ENCODE measurements around the gene HS3ST4.
A peak's percentile ranks its signal among the peaks of the same experiment; 100 is the strongest.

The HS3ST4 gene

DNA sequence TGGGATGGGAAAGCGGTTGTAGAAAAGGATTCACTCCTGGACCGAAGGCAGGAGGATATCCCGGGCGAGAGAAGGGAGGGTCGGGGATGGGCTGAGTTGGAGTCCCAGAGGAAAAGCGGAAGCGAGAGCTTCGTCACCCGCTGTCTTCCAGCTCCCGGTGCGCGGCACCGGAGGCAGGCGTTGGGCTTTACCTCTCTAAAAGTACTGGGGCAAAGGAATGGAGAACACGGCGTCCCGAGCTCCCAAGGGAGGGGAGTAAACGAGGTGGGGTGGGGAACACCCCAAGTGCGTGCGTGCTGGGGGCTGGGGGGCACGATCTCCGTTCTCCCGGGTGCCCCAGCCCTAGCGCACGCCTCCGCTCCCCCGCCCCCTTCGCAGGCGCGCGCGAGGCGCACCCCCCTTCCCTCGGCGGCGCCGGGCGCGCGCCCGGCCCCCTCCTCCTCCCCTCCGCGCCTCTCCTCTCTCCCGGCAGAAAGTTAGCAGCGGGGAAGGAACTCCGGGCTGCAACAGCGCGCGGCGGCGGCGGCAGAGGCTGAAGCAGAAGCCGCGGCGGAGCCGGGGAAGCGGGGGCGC, at the start of gene HS3ST4:
Gene HS3ST4, plus strand, starts transcription at position 441 of the 573 bp plus-strand sequence.
- no peak for DNase-seq (ENCODE audit: low spot score)

GRCh38 chr16:25643633-25644032, 48.1 kb upstream of the HS3ST4 start:
- DNase-seq (ENCODE audit: low spot score): no peak

DNA sequence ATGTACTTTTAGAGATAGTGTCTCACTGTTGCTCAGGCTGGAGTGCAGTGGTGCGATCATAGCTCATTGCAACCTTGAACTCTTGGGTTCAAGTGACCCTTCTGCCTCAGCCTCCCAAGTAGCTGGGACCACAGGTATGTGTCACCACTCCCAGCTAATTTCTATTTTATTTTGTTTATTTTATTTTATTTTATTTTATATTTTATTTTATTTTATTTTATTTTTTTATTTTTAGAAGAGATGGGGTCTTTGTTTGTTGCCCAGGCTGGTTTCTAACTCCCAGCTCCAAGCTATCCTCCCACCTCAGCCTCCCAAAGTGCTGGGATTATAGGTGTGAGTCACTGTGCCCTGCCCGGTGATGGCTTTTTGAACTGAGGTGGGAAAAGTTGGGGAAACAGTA, 35.1 kb upstream of the HS3ST4 start:
- DNase-seq (ENCODE audit: low spot score): no peak

GRCh38 chr16:25676820-25677219, 14.9 kb upstream of the HS3ST4 start:
- no peak for DNase-seq (ENCODE audit: low spot score)

DNA sequence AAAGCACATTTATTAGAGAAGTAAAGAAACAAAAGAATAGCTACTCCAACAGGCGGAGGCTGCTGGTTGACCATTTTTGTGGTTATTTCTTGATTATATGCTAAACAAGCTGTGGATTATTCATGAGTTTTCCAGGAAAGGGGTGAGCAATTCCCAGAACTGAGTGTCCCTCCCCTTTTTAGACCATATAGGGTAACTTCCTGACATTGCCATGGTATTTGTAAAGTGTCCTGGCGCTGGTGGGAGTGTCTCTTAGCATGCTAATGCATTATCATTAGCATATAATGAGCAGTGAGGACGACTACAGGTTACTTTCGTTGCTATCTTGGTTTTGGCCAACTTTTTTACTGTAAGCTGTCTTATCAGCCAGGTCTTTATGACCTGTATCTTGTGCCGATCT, 12.2 kb upstream of the HS3ST4 start:
- DNase-seq (ENCODE audit: low spot score): no peak

- no peak for DNase-seq (ENCODE audit: low spot score)
Measured at GRCh38 chr16:25689137-25689836, 2.5 kb upstream of the HS3ST4 start.

- no peak for DNase-seq (ENCODE audit: low spot score)
Measured at GRCh38 chr16:25690552-25691143, 1.1 kb upstream of the HS3ST4 start.

DNA sequence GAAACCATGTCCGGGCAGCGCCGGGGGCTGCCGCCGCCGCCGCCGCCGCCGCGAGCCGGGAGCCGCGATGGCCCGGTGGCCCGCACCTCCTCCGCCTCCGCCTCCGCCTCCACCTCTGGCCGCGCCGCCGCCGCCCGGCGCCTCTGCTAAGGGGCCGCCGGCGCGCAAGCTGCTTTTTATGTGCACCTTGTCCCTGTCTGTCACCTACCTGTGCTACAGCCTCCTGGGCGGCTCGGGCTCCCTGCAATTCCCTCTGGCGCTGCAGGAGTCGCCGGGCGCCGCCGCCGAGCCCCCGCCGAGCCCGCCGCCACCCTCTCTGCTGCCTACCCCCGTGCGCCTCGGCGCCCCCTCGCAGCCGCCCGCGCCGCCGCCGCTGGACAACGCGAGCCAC, 587 bp downstream of the HS3ST4 start:
- no peak for DNase-seq (ENCODE audit: low spot score)

DNA sequence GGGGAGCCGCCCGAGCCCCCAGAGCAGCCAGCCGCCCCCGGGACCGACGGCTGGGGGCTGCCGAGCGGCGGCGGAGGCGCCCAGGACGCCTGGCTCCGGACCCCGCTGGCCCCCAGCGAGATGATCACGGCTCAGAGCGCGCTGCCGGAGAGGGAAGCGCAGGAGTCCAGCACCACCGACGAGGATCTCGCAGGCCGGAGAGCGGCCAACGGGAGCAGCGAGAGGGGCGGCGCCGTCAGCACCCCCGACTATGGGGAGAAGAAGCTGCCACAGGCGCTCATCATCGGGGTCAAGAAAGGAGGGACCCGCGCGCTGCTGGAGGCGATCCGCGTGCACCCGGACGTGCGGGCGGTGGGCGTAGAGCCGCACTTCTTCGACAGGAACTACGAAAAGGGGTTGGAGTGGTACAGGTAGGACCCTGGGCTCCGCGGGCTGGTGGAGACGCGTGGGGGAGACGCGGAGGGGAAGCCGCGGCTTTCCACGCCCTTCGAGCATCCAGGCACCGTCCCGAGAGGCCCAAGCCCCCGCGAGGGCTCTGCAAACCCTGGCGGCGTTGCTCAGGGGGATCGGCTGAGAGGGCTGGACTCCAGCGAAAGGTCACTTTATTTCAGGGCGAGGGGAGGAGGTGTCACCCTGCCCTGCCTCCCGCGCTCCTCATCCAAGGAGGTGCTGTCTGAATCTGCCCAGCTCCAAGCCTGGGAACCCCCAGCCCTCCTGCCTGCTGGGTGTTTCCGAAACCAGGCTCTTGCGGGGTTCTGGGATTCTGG, 1.2 kb downstream of the HS3ST4 start:
- no peak for DNase-seq (ENCODE audit: low spot score)

DNA sequence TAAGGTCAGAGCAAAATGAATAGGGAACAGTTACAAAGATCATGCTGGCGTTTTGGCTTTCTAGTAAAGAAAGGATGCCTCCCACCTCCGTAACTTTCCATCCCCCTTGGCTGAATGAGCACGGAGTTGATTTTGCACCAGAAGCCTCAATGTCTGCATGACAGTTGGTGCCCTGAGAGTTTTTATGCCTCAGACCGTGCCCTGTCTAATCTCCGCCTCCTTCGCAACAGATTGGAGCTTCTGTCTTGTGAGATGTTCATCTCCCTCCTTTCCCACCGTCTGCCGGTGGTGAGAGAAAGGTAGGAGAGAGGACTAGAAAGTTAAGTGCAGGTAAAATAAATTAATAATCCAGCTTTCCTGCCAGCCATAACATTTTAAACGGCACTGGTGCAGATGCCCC, 1.9 kb downstream of the HS3ST4 start:
- DNase-seq (ENCODE audit: low spot score): no peak

GRCh38 chr16:25699069-25699468, 7.3 kb downstream of the HS3ST4 start:
- peak; percentile 76 for DNase-seq (ENCODE audit: low spot score)

GRCh38 chr16:25700547-25700946, 8.8 kb downstream of the HS3ST4 start:
- no peak for DNase-seq (ENCODE audit: low spot score)

- DNase-seq (ENCODE audit: low spot score): no peak
Measured at GRCh38 chr16:25707553-25707952, 15.8 kb downstream of the HS3ST4 start.

DNA sequence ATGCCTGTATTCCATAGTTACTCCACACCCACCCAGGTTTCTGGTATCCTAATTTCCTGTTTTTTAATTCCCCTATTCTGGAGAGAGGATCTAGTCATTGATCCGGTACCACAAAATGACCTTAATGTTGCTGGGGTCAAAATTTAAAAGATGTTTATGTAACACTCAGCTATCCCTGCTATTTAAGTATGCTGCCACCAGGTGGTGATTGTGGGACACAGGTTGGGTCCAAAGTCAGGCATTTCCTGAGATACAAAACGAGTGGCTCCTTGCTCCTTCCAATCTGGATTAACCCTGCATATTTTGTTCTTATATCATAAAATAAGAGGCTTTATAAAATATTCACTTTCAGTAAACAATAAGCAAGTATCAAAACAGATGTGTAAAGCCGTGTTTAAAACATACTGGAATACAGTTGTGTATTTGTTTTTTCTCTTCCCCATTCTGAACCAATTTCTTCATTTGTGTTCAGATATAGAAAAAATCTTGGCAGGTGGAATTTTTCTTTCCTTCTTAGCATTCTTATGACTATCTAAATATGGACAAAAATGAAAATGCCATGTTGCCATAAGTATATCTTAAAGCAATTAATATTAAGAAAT, 16.3 kb downstream of the HS3ST4 start:
- no peak for DNase-seq (ENCODE audit: low spot score)

- no peak for DNase-seq (ENCODE audit: low spot score)
Measured at GRCh38 chr16:25709213-25709612, 17.5 kb downstream of the HS3ST4 start.

DNA sequence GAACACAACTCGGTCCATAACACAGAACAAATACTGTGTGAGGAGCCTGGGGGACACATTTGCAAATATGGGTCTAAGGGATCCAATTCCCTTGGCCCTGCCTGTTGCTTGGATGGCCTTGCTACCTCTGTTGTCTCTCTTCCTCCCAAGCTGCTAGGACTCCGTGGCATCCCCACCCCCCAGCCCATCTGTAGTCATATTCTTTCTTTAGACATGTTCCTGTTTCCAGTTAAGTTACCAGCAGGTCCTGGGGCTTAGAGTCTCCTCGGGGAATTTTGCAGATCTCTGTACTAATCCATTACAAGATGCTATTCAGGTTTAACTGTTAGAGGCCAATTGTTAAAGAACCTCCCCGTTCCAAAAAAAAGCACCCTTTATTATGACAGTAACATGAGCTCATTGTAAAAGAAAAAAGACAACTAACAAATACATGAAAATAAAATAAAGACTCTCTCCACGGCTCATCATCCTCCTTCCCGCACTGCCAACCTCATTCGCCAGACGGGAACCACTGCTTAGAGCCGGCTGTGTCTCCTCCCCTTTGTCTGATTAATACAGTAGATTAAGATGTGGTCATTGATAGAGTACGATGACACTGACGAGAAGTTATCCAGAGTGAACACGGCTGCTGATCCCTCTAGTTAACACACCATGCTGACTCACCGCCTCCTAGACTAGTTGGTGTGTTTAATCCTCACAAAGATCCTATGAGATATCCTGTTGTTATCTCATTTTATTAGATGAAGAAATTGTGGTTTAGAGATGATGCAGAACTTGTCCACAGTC, 22.2 kb downstream of the HS3ST4 start:
- no peak for DNase-seq (ENCODE audit: low spot score)

GRCh38 chr16:25716186-25716585, 24.4 kb downstream of the HS3ST4 start:
- DNase-seq (ENCODE audit: low spot score): peak; percentile 50

DNA sequence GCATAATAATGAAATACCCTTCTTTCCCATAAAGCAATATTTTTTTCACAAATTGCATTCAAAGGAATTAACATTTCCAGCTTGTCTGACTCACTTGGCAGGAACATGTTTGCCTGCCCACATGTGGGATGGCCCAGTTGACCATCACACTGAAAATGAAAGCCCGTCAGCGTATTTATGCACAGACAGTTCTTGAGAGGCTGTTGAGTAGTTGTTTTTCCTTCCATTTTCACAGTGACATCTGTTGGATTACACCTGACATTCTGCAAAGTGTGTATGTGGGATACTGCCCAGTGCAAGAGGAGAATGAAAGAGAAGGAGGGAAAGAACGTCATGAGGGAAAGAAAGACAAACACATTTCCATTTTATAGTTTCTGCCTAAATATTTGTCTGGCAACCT, 29.7 kb downstream of the HS3ST4 start:
- DNase-seq (ENCODE audit: low spot score): no peak

DNA sequence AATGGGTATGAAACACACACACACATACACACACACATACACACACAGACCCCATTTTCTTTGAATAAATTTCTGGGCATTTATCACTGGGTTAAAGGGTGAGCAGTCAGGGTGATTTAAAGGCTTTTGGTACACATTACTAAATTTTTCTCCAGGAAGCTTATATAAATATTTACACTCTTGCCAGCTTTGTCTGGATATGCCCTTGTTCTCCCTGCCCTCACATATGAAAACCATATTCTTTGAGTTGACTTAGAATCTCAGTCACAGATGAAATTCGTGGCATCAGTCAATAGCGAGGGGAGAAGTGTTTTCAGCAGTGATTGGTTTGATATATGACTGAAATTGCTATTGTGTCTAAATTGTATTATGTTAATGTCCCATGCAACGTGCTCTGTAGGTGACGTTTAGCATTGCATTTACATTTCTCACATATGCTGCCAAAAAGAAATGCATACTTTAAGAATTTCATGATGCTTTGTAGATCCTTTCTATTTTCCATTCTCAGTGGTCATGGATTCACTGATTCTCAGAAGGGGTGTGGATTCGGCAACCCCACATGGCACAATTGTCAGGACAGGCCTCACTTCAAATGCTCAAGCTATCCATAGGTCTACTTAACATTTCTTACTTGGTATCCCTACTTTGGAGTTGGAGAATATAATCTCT, 34.8 kb downstream of the HS3ST4 start:
- DNase-seq (ENCODE audit: low spot score): no peak

GRCh38 chr16:25729188-25729915, 37.6 kb downstream of the HS3ST4 start:
- no peak for DNase-seq (ENCODE audit: low spot score)

All from pons (tissue), 1 donor.